HG03060 (cell line): ENCODE results near the gene EEIG1.

Experiments
- ATAC-seq: cut with Tn5 transposase; IDR thresholded peaks from one replicate; pipeline ENCODE4 v1.9.1; 2021; ENCODE audit warnings: low read depth, moderate number of reproducible peaks; ENCODE audit not compliant: unreplicated experiment

The EEIG1 gene

DNA sequence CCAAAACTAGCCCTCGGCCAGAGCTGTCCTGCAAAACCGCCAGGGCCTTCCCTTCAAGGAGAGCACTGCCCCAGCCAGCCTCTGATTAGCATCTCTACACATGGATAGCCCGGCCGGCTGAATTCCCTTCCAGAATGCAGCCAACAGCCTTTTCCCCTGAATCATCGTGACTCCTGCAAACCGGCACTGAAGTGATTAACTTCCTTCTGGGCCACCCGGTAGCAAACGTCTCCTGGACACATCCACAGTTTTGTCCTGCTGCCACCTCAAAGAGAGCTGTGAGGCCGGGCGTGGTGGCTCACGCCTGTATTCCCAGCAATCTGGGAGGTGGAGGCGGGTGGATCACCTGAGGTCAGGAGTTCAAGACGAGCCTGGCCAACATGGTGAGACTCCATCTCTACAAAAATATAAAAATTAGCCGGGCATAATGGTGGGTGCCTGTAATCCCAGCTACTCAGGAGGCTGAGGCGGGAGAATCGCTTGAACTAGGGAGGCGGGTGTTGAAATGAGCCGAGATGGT lies 21.1 kb upstream of the EEIG1 start:
- ATAC-seq, result no peak

DNA sequence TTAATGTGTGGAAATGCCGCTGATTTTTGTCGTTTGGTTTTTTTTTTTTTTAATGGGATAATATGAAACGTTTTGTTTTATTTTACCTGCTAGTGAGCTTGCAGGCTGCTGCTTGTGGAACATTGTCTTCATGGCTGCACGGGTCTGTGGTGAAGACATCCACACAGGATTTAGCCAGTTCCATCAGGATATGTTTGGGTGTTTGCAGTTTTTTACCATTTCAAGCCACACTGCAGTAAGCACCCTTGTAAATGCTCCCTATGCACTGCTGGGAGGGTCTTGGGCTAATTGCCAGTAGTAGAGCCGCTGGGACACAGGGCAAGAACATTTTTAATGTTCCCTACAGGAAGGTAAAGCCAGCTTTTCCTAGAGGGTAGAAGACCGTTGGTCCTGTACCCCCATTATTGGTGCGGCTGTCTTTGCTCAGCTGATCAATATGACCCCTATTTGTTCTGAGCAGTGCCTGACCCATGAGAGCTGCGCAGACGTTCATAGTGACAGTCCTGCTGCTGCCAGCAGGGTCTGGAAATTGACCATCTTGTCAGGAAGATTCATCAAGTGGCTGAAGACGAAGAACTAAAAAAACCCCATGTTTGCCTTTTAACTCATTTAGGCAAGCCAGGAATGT lies 20.5 kb upstream of the EEIG1 start:
- no peak for ATAC-seq

DNA sequence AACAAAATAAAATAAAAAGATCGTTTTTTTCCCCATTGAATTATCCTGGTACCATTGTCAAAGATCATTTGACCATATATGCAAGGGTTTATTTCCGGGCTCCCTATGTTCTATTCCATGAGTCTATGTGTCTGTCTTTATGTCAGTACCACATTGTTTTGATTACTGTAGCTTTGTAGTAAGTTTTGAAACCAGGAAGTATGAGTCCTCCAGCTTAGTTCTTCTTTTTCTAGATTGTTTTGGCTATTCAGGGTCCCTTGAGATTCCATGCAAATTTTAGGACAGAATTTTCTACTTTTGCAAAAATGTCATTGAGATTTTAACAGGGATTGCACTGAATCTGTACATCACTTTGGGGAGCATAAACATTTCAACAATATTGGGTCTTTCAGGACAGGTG lies 18.7 kb upstream of the EEIG1 start:
- ATAC-seq, result no peak

DNA sequence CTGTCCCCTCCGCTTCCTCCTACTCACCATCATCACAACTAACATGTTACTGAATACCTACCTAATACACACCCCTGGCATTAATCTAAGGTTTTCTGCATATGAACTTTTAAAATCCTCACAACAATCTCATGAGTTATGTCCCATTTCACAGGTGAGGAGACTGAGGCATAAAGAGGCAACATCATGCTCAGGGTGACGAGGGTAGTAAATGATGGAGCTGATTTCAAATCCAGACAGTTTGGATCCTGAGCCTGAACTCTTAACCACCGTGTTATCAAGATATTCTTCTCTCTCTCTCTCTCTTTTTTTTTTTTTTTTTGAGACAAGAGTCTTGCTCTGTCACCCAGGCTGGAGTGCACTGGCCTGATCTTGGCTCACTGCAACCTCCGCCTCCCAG lies 12.9 kb upstream of the EEIG1 start:
- no peak for ATAC-seq

DNA sequence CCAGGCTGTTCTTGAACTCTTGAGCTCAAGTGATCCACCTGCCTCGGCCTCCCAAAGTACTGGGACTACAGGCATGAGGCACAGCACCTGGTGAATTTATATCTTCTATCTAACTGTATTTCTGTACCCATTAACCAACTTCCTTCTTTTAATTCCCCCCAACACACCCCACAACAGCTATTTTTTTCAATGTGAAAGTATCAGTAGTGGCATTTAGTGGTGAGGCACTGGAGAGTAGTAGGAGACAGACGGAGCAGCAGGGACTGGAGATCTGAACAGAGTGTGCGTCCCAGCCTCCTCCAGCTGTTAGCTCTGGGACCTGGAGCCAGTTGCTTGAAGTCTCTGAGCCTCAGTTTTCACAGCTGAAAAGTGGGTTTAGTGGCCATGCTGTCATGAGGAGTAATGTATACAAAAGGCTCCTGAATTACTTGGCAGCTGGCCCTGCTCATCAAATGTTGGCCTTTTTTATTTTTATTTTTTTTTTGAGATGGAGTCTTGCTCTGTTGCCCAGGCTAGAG lies 11.0 kb upstream of the EEIG1 start:
- no peak for ATAC-seq

DNA sequence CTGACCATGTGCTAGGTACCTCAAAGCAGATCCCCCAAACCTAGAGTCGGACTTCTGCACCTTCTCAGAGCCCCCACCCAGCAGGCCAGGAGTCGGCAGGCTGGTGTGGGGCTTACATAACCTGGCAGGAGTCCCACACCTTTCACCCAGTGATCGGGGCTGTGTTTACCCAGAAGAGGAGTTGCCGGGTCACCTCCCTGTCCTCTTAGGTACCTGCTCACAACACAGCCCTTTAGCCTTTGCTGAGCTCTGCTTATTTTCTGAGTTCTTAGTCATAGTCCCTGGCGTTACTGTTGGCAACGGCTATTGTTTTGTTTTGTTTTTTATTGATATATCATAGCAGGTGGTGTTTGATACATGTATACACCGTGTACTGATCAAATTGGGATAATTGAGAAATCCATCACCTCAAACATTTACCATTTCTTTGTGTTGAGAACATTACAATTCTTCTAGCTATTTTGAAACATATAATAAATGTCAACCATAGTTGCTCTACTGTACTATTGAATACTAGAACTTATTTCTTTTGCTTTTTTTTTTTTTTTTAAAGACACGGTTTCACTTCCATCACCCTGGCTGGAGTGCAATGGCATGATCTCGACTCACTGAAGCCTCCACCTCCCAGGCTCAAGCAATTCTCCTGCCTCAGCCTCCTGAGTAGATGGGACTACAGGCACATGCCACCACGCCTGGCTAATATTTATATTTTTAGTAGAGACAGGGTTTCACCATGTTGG lies 10.4 kb upstream of the EEIG1 start:
- ATAC-seq, result no peak

DNA sequence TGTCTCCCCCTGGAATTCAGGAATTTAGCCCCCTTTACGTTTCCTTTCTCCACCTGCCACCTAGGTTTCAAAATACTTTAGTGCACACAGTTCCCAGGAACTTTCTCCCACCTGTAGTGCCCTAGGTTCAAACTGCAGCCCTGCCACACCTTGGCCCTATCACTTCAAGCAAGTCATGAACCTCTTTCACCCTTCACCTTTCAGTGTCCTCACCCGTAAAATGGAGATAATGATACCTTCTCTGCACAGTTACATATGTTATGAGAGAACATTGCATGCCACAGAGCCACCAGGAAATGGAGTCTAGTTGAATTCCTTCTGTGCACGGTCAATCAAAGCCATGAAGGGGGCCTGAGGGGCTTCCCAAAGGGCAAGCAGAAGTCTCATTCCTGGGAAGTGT lies 9.8 kb upstream of the EEIG1 start:
- ATAC-seq, result no peak

DNA sequence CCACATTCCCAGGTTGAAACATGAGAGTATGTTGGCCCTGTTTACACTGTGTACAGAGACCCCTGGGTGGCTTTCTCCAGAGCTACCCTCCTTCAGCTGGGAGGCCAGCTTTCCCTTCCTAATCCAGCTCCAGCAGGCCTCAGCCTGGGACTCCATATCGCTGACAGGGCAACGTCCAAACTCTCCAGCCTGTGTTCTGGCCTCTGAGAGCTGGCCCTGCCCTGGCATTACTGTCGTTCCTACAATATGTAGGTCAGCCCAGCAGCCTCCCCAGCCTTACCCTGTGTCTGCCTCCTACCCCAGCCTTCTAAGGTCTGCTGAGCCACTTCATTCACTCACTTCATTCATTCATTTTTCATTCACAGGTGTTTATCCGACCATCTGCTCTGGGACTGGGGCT lies 8.3 kb upstream of the EEIG1 start:
- ATAC-seq, result no peak

DNA sequence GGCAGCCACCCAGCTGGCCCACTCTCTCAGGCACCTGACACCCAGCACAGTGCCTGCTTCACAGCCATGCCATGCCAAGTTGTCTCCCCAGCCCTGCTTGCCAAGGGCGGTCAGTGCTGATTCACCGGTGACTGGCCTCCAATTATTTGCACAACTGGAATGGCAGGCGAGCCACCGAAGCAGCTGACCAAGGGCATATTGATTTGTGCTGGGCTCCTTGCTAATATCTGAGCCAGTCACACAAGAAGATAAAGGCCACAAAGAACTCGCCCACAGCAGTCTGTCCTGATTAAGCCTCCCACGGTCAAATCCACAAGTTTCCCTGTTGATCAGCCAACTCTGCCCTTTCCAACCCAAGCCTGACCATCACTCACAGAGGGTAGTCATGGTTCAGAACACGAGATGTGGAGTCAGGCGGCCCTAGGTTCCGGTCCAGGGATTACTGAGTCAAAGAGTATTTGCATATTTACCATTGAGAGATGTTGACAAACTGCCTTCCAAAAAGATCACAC lies 6.4 kb upstream of the EEIG1 start:
- ATAC-seq, result no peak

DNA sequence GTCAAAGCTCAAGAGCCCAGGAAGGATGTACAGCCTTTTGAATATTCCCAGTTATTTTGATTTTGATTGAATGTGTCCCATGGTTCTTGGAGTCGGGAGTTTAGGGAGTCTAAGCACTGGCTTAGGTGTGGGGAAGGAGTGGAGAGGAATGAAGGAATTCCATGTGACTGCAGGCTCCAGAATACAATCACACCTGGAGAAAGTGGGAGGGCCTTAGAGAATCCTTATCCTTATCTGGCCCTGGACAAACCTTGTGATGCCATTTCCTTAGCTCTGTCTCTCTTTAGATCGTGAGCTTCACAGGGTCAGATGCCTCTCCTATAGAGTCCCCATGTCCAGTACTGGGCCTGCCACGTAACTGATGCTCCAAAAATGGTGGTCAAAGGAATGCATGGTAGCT lies 4.2 kb upstream of the EEIG1 start:
- ATAC-seq, result no peak

DNA sequence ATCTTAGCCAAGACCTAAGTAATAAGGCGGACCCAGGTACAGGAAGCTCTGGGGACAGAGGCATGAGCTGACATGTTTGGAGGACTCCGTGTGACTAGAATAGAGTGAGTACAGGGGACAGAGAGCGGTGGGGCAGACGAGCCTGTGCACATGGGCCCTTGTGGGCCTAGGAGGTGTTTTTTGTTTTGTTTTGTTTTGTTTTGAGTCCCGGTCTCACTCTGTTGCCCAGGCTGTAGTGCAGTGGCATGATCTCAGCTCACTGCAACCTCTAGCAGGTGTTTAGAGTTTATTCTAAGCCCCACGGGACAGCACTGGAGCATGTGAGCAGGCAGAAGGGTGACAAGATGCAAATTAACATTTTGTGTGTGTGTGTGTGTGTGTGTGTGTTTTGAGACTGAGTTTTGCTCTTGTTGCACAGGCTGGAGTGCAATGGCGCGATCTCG lies 3.1 kb upstream of the EEIG1 start:
- peak; percentile 42 for ATAC-seq

DNA sequence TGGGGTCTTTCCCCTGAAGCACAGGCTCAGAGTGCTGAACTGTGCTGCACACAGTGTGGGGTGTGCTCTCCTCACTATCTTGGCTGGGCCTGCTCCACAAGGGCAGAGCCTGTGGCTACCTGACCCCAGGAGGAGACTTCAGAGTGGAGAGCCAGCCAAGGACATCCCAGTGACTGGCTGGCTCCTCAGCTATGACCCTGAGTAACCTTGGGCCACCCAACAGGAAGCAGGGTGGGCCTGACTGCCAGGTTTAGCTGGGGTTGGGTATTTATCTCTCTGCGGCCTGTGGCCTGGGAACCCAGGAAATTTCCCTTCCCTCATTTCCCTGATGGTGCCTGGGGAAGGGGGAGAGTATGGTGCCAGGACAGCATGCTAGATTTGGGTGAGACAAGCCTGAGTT lies 2.1 kb upstream of the EEIG1 start:
- ATAC-seq, result no peak

DNA sequence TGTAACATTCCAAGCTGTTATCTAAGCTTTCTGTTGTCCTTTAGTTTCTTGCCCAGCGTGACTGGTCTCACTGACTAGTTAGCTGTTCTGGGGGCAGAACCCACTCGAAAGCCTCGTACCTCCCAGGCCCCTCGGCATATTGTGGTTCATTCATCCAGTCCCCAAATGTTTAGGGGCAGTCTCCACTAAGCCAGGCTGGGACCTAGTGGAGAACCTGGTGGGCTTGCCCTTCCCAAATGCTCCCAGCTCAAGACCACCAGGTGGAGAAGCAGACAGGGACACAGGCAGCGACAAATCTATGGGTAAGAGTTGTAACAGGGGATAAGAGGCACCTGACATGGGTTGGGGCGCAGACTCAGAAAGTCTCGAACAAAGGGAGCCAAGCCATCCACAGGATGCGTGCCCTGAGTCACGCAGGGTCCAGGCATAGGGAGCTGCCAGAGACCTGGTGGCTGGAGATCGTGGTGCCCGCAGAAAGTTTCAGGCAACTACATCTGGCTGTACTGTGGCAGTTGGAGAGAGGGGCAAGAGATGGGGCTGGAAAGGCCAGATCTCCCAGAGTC lies 851 bp upstream of the EEIG1 start:
- no peak for ATAC-seq

DNA sequence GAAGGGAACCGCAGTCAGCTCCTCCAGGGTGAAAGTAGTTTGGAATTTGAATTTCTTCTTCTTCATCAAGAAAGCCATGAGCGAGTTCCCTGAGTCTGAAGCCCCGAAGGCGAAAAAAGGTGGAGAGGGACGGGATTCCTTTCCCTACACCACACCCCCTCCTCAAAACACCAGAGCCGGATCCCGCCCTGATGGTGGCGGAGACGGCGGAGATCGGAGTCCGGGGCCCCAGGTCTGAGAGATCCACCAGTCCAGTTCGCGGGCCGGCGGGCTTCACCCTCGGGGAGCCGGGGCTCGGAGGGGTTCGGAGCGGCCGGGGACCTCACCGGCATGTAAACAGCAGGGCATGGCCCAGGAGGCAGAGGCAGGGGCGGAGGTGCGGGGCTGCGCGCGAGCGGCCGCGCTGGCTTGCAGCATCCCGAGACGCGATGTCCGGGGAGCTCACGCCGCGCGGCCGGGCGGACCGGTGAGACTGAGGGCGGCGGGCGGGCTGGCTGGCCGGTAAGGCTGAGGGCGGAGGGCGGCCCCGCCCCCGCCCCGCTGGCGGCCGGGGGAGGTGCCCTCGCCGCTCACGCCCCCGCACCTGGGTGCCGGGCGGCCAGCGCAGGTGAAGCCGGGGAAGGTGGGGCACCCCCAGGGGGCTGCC lies 606 bp downstream of the EEIG1 start:
- ATAC-seq, result no peak

DNA sequence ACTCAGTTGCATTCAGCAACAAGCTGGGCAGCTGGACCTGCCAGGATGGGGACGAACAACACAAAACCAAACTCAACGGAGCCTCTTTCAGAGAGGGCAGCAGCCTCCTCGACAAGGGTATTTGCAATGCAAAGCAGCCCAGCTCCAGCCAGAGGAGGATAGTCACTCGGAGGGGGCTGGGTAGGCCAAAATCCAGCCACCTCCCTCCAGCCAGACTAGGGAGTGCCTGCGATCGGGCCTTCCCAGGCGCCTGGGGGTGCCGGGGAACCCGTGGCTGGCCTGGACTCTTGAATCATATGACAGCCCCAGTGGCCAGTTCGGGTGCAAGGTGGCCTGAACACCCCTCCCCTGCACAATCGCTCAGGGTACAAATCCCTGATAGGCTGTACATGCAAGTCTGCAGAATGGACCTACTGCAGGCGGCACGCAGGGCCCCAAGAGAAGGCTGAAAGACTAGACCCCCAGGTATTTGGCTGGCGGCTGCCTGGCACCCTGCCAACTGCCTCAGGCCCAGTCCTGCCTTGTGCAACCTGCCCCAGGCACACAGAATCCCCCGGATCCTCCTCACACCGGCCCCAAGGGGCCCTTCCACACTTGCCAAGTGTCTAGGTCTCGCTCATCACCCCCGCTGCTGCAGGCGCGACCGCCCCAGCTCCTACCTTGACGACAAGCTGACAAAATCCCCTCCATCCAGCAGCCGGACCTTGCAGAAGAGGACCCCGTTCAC lies 1.3 kb downstream of the EEIG1 start:
- no peak for ATAC-seq

DNA sequence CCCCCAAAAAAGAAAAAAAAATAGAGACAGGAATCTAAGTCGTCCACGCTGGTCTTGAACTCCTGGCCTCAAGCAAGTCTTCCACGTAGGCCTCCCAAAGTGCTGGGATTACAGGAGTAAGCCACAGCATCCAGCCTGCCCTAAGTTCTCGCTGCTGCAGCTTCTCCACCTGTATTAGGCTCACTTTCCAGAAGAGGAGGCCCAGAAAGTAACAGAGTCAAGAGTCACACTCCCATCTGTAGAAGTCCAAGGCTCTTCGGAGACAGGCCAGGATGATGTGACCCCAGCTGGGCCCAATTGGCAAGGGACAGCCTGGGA lies 1.8 kb downstream of the EEIG1 start:
- ATAC-seq, result no peak

DNA sequence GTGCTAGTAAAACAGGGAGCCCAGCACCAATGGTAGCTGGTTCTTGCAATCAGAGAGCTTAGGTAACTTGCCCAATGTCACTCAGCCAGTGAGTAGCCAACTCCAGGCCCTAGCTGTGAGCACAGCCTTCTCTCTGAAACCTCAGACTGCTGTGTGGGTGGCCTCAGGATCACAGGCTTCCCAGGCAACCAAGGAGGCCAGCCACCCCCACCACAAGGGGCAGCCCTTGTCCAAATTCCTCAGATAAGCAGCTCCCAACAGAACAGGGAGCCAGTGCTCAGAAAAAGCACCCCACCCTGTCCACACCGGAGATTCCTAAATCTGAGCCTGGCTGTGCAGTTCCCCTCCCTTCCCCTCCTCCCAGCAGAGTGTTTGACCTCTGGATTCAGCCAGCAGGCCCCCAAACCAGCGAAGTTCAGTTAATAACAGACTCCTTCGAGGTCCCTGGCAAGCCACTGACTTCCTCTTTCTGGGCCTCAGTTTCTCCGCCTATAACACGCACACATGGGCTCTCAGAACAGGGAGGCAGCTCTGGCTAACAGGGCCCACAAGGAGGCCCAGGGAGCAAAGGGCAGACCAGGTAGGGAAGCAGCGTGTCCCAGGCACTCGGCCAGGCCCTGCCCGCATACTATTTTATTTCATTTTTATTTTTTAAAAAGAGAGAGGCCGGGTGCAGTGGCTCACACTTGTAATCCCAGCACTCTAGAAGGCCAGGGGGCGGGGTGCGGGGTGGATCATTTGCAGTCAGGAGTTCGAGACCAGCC lies 2.7 kb downstream of the EEIG1 start:
- ATAC-seq, result no peak

DNA sequence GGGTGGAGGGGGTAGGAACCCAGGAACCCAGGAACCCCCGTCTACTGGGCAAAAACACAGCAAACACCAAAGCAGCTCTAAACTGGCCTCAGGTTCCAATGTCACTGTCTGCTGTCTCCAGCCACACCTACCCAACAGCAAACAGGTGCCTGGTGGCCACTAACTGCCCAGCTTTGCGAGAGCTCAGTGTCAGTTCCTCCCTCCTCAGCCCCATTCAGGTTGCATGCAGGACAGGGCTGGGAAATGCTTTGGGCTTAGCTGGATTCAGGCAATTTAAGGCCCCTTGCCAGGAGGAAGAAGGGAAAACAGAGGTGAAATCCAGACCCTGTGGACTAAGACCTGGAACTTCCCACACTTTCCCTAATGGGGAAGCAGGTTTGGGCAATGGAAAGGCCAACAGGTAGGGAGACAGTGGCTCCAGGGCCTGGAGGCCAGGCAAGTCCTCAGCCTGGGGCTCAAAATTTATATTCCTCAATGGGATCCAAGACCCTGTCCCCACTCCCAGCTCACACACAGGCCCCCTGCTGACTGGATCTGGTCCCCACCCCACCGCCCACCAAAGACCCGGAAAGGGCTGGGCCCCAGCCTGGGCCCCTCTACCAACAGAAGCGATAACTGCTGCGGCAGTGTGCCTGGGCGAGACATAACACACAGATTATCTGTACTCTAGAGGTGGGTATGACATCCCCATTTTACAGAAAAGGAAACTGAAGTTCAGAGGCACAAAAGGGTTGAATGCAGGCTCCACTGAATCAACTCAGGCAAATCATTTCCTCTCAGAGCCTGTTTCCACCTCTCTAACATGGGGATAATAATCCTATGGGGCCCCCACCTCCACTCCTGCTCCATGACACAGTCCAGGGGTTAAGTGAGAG lies 3.5 kb downstream of the EEIG1 start:
- no peak for ATAC-seq

DNA sequence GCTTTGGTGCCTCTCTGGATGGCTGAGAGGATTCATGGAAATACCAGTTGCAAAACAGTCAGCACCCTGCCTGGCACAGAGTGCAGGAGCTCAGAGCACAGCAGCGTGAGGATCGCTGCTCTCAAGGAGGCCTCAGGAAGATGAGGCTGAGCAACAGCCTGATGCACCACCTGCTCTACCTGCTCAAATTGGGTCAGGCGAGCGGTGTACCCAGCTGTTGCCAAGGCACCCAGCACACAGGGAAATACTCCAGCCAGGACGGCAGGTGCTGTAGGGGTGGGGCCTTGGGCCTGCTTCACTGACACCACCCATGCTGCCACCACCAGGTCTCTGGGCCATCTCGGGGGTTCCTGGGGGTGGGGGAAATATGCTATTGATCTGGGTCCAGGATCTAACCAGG lies 4.3 kb downstream of the EEIG1 start:
- ATAC-seq, result no peak
